GM21786 (cell line): ENCODE measurements around the gene KCNQ4.

Experiments used
- ATAC-seq: cut with Tn5 transposase; IDR thresholded peaks from one replicate; pipeline ENCODE4 v1.9.1; 2021; ENCODE audit not compliant: unreplicated experiment

Gene KCNQ4

GRCh38 chr1:40754201-40754600 is 29.4 kb upstream of the KCNQ4 start:
- ATAC-seq = no peak

GRCh38 chr1:40755067-40755466 is 28.5 kb upstream of the KCNQ4 start:
- no peak for ATAC-seq

- ATAC-seq = no peak
These were observed 27.1 kb upstream of the KCNQ4 start for GRCh38 chr1:40756523-40756922.

GRCh38 chr1:40757084-40757483 is 26.5 kb upstream of the KCNQ4 start:
- ATAC-seq = no peak

- no peak for ATAC-seq
These were observed 25.6 kb upstream of the KCNQ4 start for GRCh38 chr1:40758004-40758403.

GRCh38 chr1:40758578-40759343 is 24.8 kb upstream of the KCNQ4 start:
- ATAC-seq = no peak

GRCh38 chr1:40760984-40761383 is 22.6 kb upstream of the KCNQ4 start:
- no peak for ATAC-seq

GRCh38 chr1:40762144-40762923 is 21.3 kb upstream of the KCNQ4 start:
- ATAC-seq = no peak

GRCh38 chr1:40763742-40764532 is 19.6 kb upstream of the KCNQ4 start:
- peak; percentile 31 for ATAC-seq

- no peak for ATAC-seq
These were observed 18.6 kb upstream of the KCNQ4 start for GRCh38 chr1:40764981-40765380.

- ATAC-seq = no peak
These were observed 17.6 kb upstream of the KCNQ4 start for GRCh38 chr1:40766017-40766416.

- no peak for ATAC-seq
These were observed 17.0 kb upstream of the KCNQ4 start for GRCh38 chr1:40766560-40766959.

GRCh38 chr1:40768146-40768990 is 15.2 kb upstream of the KCNQ4 start:
- no peak for ATAC-seq

- ATAC-seq = no peak
These were observed 13.8 kb upstream of the KCNQ4 start for GRCh38 chr1:40769815-40770214.

GRCh38 chr1:40770296-40771070 is 13.1 kb upstream of the KCNQ4 start:
- ATAC-seq = no peak

- ATAC-seq = no peak
These were observed 11.2 kb upstream of the KCNQ4 start for GRCh38 chr1:40772146-40772955.

- ATAC-seq = no peak
These were observed 9.8 kb upstream of the KCNQ4 start for GRCh38 chr1:40773748-40774265.

- ATAC-seq = no peak
These were observed 9.2 kb upstream of the KCNQ4 start for GRCh38 chr1:40774266-40774998.
